PC-3 (cell line): Measurements from ENCODE around the gene RDH16. TPM values are rescaled to one million over a fixed set of nuclear protein-coding genes. Genes with fewer than 3 reads are reported as not detected.
"Not testable (repeated sequence)": the region's sequence is repeated elsewhere in the genome, so short reads cannot be mapped to it uniquely, and the experiment has no call there.

Source experiments
- ATAC-seq: fragments of 200-7000 bp; cut with Tn5 transposase; 2 replicates; pipeline ENCODE4 v1.9.1; 2020; ENCODE audit warnings: mild to moderate bottlenecking, moderate library complexity
- BruUV-seq: library from RNA; stranded (reverse); fragments of 400-500 nt; replicated peaks from 2 replicates; lab custom pipeline; 2021; lab: Mats Ljungman, UMichigan
- CTCF ChIA-PET: fragments of 300-600 bp; sonication (Branson Sonifier 250); formaldehyde crosslinking; loops from one replicate; lab custom pipeline; 2022; ENCODE audit warnings: antibody characterized with exemption; lab: Charles Lee
- POLR2A ChIA-PET: fragments of 300-600 bp; sonication (Branson Sonifier 250); formaldehyde crosslinking; loops from one replicate; lab custom pipeline; 2022; ENCODE audit warnings: antibody characterized with exemption; ENCODE audit not compliant: unreplicated experiment; lab: Charles Lee
- DNase-seq: peaks from one replicate; pipeline ENCODE4 v3.0.0-alpha.2; 2015
- H2AFZ ChIP-seq: fragments of 300-600 bp; sonication (generic); 2 replicates; pipeline ENCODE4 v1.6.0; 2016; ENCODE audit warnings: antibody characterized with exemption, low read length
- H3F3A ChIP-seq: fragments of 300-600 bp; sonication (generic); one replicate; pipeline ENCODE4 v1.6.0; 2017; ENCODE audit warnings: antibody characterized with exemption, low read length, control low read depth, mild to moderate bottlenecking; ENCODE audit not compliant: unreplicated experiment
- H3K27ac ChIP-seq: fragments of 300-600 bp; sonication (generic); 2 replicates; pipeline ENCODE4 v1.5.1; 2016; ENCODE audit warnings: mild to moderate bottlenecking, low read length
- H3K27me3 ChIP-seq: fragments of 300-600 bp; sonication (generic); 2 replicates; pipeline ENCODE4 v1.6.1; 2016; ENCODE audit warnings: low read length, mixed read lengths
- H3K36me3 ChIP-seq: fragments of 300-600 bp; sonication (generic); 2 replicates; pipeline ENCODE4 v1.6.1; 2016; ENCODE audit warnings: low read depth, mixed run types, low read length, mixed read lengths
- H3K4me1 ChIP-seq: fragments of 300-600 bp; sonication (generic); 2 replicates; pipeline ENCODE4 v1.5.1; 2016; ENCODE audit warnings: low read length; ENCODE audit not compliant: insufficient read depth
- H3K4me2 ChIP-seq: fragments of 300-600 bp; sonication (generic); 2 replicates; pipeline ENCODE4 v1.6.0; 2016; ENCODE audit warnings: low read length
- H3K4me3 ChIP-seq: fragments of 300-600 bp; sonication (generic); 2 replicates; pipeline ENCODE4 v1.5.1; 2016; ENCODE audit warnings: mild to moderate bottlenecking, low read length, mixed read lengths
- H3K79me2 ChIP-seq: fragments of 300-600 bp; sonication (generic); 2 replicates; pipeline ENCODE4 v1.6.1; 2017; ENCODE audit warnings: low read length, mixed read lengths
- H3K9ac ChIP-seq: fragments of 300-600 bp; sonication (generic); 2 replicates; pipeline ENCODE4 v1.6.0; 2016; ENCODE audit warnings: mild to moderate bottlenecking, low read length
- H3K9me2 ChIP-seq: fragments of 300-600 bp; sonication (generic); replicated peaks from 2 replicates; pipeline ENCODE4 v1.6.1; 2016; ENCODE audit warnings: mixed run types, low read length, mixed read lengths
- H3K9me3 ChIP-seq: fragments of 300-600 bp; sonication (generic); 2 replicates; pipeline ENCODE4 v1.6.1; 2016; ENCODE audit warnings: low read length, mixed read lengths
- H4K20me1 ChIP-seq: fragments of 300-600 bp; sonication (generic); 2 replicates; pipeline ENCODE4 v1.6.1; 2016; ENCODE audit warnings: low read length, mixed read lengths
- EZH2 ChIP-seq: fragments of 300-600 bp; sonication (generic); IDR thresholded peaks from one replicate; pipeline ENCODE4 v1.6.1; 2017; ENCODE audit warnings: antibody characterized with exemption, mild to moderate bottlenecking, low read length; ENCODE audit not compliant: unreplicated experiment
- EZH2phosphoT487 ChIP-seq: fragments of 300-600 bp; sonication (generic); IDR thresholded peaks from 2 replicates; pipeline ENCODE4 v1.6.1; 2018; ENCODE audit warnings: mild to moderate bottlenecking, antibody characterized with exemption, low read length, borderline replicate concordance
- intact Hi-C: fragments of 100-400 bp; cut with micrococcal nuclease; formaldehyde crosslinking; loops from 2 replicates; pipeline ENCODE4 v1.9.0; 2023
- total RNA-seq: library from RNA; depleted of rRNA; stranded (reverse); fragments of >200 nt; gene quantifications from 2 replicates; pipeline ENCODE4 v1.2.3, GENCODE V29; 2014
- TF ChIP-seq, protein P1 (sequence below): fragments of 300-600 bp; sonication (generic); conservative IDR thresholded peaks from 2 replicates; pipeline ENCODE4 v1.5.1; 2017; ENCODE audit warnings: antibody characterized with exemption, low read depth, mild to moderate bottlenecking, low read length

Gene RDH16
- total RNA-seq, 1 experiment from 2014 or later = 0.73 TPM

DNA sequence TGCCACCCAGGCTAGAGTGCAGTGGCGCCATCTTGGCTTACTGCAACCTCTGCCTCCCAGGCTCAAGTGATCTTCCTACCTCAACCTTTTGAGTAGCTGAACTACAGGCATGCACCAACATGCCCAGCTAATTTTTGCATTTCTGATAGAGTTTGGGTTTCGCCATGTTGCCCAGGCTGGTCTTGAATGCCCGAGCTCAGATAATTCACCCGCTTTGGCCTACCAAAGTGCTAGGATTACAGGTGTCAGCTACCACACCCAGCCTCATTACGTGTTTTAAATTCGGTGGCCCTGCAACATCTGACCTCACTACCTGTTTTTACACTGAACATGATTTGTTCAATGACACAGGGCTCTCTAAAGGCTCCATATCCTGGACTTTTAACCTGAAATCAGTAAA lies 22.9 kb upstream of the RDH16 start:
- BruUV-seq = no TSS peak
- no peak for ATAC-seq

DNA sequence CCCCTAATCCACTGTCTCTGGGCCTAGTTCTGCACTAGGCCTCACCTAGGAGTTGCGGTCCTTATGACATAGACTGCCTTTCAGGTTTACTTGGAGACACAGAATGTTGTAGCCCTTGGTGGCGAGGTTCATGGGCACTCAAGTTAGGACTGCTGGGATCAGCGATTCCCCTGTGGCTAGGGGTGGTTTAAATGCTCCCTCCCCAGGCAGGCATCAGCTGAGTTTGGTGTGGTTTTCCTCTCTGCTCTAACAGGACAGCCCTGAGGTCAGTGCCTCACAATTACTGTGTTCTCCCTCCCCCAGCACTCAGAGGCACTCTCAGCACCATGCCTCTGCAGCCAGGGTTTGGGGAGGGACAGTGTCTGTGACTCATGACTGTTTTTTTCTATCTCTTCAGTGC lies 22.2 kb upstream of the RDH16 start:
- no peak overlapping the region for H3K9ac ChIP-seq
- no peak overlapping the region for H2AFZ ChIP-seq
- ChIA-PET POLR2A (no interaction called here), CTCF (no interaction called here)
- no peak for TF ChIP-seq EZH2
- TF ChIP-seq EZH2phosphoT487 = no peak
- TF ChIP-seq, protein P1, sequence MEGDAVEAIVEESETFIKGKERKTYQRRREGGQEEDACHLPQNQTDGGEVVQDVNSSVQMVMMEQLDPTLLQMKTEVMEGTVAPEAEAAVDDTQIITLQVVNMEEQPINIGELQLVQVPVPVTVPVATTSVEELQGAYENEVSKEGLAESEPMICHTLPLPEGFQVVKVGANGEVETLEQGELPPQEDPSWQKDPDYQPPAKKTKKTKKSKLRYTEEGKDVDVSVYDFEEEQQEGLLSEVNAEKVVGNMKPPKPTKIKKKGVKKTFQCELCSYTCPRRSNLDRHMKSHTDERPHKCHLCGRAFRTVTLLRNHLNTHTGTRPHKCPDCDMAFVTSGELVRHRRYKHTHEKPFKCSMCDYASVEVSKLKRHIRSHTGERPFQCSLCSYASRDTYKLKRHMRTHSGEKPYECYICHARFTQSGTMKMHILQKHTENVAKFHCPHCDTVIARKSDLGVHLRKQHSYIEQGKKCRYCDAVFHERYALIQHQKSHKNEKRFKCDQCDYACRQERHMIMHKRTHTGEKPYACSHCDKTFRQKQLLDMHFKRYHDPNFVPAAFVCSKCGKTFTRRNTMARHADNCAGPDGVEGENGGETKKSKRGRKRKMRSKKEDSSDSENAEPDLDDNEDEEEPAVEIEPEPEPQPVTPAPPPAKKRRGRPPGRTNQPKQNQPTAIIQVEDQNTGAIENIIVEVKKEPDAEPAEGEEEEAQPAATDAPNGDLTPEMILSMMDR = no peak
- H3K79me2 ChIP-seq = no peaks in the 10 kb centered on the region
- H3K4me3 ChIP-seq = no peak overlapping the region
- ATAC-seq = no peak
- H3K27me3 ChIP-seq = no peaks in the 10 kb centered on the region
- H3K9me2 ChIP-seq = no peaks in the 10 kb centered on the region
- no peaks in the 10 kb centered on the region for H3K4me1 ChIP-seq
- intact Hi-C loops = no loop called here
- H3F3A ChIP-seq = no peaks in the 10 kb centered on the region
- no peak overlapping the region for H3K4me2 ChIP-seq
- H4K20me1 ChIP-seq = no peaks in the 10 kb centered on the region
- no TSS peak for BruUV-seq
- H3K27ac ChIP-seq = no peak overlapping the region
- H3K9me3 ChIP-seq = no peaks in the 10 kb centered on the region
- no peak for DNase-seq
- no peaks in the 10 kb centered on the region for H3K36me3 ChIP-seq

More for the DNA sequence above, 22.9 kb upstream of the RDH16 start:
- Histone ChIP-seq H3K36me3 (no peaks in the 10 kb centered on the region), H4K20me1 (no peaks in the 10 kb centered on the region), H3K4me1 (no peaks in the 10 kb centered on the region), H3K79me2 (no peaks in the 10 kb centered on the region), H3K27me3 (no peaks in the 10 kb centered on the region), H3K9me3 (no peaks in the 10 kb centered on the region), H3K4me3 (no peak overlapping the region), H3K9me2 (no peaks in the 10 kb centered on the region), H3F3A (no peaks in the 10 kb centered on the region), H3K4me2 (no peak overlapping the region), H3K9ac (no peak overlapping the region), H2AFZ (no peak overlapping the region), H3K27ac (no peak overlapping the region)
- TF ChIP-seq, protein P1 = no peak
- no peak for TF ChIP-seq EZH2phosphoT487
- TF ChIP-seq EZH2 = no peak
- intact Hi-C loops = no loop called here
- POLR2A ChIA-PET = no interaction called here
- DNase-seq = no peak
- CTCF ChIA-PET = no interaction called here

DNA sequence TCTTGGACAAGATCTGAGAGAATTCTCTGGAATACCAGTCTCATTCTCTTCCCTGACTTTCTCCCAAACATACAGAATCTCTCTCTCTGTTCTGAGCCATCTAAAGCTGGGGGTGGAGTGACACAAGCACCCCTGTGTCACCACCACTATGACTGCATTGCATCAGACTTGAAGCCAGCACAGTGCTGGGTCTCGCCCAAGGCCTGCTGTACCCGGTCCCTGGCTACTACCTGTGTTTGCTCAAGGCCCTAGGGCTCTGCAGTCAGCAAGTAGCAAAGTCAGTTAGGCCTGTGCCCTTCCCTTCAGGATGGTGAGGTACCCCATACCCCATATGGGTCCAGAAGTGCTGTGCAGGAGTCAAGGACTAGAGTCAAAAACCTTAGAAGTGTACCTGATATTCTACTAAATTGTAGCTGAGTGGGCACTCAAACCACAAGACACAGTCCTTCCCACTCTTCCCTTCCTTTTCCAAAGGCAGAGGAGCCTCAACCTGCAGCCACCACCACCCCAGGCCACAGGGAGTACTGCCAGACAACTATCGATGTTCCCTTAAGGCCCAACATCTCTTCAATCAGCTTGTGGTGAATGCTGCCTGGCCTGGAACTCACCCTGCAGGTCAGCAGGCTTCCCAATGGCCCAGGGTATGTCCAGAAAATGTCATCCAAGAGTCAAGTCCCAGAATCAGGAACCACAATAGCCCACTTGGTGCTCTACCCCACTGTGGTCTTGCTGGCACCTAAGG lies 21.2 kb upstream of the RDH16 start:
- CTCF ChIA-PET = no interaction called here

DNA sequence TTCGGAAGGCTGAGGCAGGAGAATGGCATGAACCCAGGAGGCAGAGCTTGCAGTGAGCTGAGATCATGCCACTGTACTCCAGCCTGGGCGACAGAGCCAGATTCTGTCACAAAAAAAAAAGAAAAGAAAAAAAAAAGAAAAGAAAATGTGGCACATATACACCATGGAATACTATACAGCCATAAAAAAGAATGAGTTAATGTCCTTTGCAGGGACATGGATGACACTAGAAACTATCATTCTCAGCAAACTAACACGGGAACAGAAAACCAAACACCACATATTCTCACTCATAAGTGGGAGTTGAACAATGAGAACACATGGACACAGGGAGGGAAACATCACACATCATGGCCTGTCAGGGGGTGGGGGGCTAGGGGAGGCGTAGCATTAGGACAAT lies 20.0 kb upstream of the RDH16 start:
- H3F3A ChIP-seq, ATAC-seq, H3K4me3 ChIP-seq, H4K20me1 ChIP-seq, POLR2A ChIA-PET, H3K4me1 ChIP-seq, H3K27ac ChIP-seq, H3K27me3 ChIP-seq, H3K79me2 ChIP-seq, H3K4me2 ChIP-seq, BruUV-seq, intact Hi-C loops, H3K9me3 ChIP-seq, H2AFZ ChIP-seq, DNase-seq, H3K9ac ChIP-seq, H3K9me2 ChIP-seq, CTCF ChIA-PET, H3K36me3 ChIP-seq: not testable (repeated sequence)

More for the DNA sequence above, 21.2 kb upstream of the RDH16 start:
- H2AFZ ChIP-seq = no peak overlapping the region
- H3K27me3 ChIP-seq = no peaks in the 10 kb centered on the region
- no peaks in the 10 kb centered on the region for H3K36me3 ChIP-seq
- no peak overlapping the region for H3K4me2 ChIP-seq
- intact Hi-C loops = no loop called here
- no peaks in the 10 kb centered on the region for H4K20me1 ChIP-seq
- DNase-seq (no peak), ATAC-seq (no peak)
- H3K4me3 ChIP-seq = no peak overlapping the region
- H3K9me2 ChIP-seq = no peaks in the 10 kb centered on the region
- BruUV-seq = no TSS peak
- H3K9ac ChIP-seq = no peak overlapping the region
- H3F3A ChIP-seq = no peaks in the 10 kb centered on the region
- POLR2A ChIA-PET = no interaction called here
- no peak overlapping the region for H3K27ac ChIP-seq
- TF ChIP-seq EZH2 (no peak), EZH2phosphoT487 (no peak)
- TF ChIP-seq, protein P1 = no peak
- no peaks in the 10 kb centered on the region for H3K79me2 ChIP-seq
- H3K9me3 ChIP-seq = no peaks in the 10 kb centered on the region
- no peaks in the 10 kb centered on the region for H3K4me1 ChIP-seq
